GM21619 (cell line): ENCODE data around the gene MMEL1.

Experiments
- ATAC-seq: cut with Tn5 transposase; IDR thresholded peaks from one replicate; pipeline ENCODE4 v1.9.1; 2021; ENCODE audit not compliant: unreplicated experiment

MMEL1 gene

GRCh38 chr1:2606881-2607621 lies 25.8 kb downstream of the MMEL1 start:
- no peak for ATAC-seq

GRCh38 chr1:2606396-2606880 lies 26.4 kb downstream of the MMEL1 start:
- no peak for ATAC-seq

- ATAC-seq = no peak
These were observed 27.1 kb downstream of the MMEL1 start for GRCh38 chr1:2605509-2606395.

- ATAC-seq = no peak
These were observed 27.8 kb downstream of the MMEL1 start for GRCh38 chr1:2604844-2605508.

- no peak for ATAC-seq
These were observed 28.5 kb downstream of the MMEL1 start for GRCh38 chr1:2604156-2604843.

GRCh38 chr1:2603521-2604155 lies 29.2 kb downstream of the MMEL1 start:
- ATAC-seq = no peak

- ATAC-seq = no peak
These were observed 29.8 kb downstream of the MMEL1 start for GRCh38 chr1:2602866-2603520.

GRCh38 chr1:2602311-2602835 lies 30.4 kb downstream of the MMEL1 start:
- no peak for ATAC-seq

GRCh38 chr1:2601721-2602303 lies 31.0 kb downstream of the MMEL1 start:
- no peak for ATAC-seq

- ATAC-seq = no peak
These were observed 34.4 kb downstream of the MMEL1 start for GRCh38 chr1:2598329-2598931.

- ATAC-seq = no peak
These were observed 35.1 kb downstream of the MMEL1 start for GRCh38 chr1:2597441-2598328.

- no peak for ATAC-seq
These were observed 36.1 kb downstream of the MMEL1 start for GRCh38 chr1:2596530-2597333.

GRCh38 chr1:2595812-2596529 lies 36.8 kb downstream of the MMEL1 start:
- no peak for ATAC-seq

- no peak for ATAC-seq
These were observed 37.5 kb downstream of the MMEL1 start for GRCh38 chr1:2595261-2595811.

GRCh38 chr1:2594641-2595131 lies 38.1 kb downstream of the MMEL1 start:
- no peak for ATAC-seq
